Ovary (tissue), 3 donors: ENCODE data around the gene CREB3L1.

ENCODE experiments used
- POLR2A ChIP-seq: fragments of 450-650 bp; IDR thresholded peaks from one replicate; pipeline ENCODE4 v1.6.1; 2017; ENCODE audit warnings: antibody characterized with exemption, mild to moderate bottlenecking, moderate library complexity
- TF ChIP-seq, protein P1 (sequence below), 3 donors: fragments of 450-650 bp in 2 of 3; fragments of 200-600 bp in 1 of 3; IDR thresholded peaks; one replicate each; pipeline versions ENCODE4 v1.5.1 to v1.8.0; 2016 to 2022; ENCODE audit warnings: antibody characterized with exemption in 3 of 3, mild to moderate bottlenecking in 1 of 3
- donor health status: DM: no; HTN: no; CAD: no.

DNA sequence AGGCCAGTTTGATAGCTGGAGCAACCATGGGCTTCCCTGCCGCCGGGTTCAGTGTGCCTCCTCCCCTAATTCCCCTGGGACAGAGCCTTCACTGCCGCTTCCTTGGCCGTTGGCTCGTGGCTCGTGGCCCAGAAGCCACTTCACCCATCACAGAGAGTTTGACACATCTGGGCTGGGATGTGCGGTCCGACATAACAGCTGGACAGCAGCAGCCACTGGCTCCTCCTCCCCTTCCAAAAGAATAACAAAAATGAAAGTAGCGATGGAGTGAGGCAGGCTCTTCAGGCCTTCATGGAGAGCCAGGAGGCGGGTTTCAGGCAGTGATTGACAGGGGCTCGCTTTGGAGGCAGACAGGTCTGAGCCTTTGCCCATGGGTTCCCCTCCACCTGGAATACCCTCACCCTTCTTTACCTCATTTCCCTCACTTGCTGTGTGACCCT is 8.2 kb downstream of the CREB3L1 start:
- no peak for TF ChIP-seq POLR2A
- TF ChIP-seq, protein P1, sequence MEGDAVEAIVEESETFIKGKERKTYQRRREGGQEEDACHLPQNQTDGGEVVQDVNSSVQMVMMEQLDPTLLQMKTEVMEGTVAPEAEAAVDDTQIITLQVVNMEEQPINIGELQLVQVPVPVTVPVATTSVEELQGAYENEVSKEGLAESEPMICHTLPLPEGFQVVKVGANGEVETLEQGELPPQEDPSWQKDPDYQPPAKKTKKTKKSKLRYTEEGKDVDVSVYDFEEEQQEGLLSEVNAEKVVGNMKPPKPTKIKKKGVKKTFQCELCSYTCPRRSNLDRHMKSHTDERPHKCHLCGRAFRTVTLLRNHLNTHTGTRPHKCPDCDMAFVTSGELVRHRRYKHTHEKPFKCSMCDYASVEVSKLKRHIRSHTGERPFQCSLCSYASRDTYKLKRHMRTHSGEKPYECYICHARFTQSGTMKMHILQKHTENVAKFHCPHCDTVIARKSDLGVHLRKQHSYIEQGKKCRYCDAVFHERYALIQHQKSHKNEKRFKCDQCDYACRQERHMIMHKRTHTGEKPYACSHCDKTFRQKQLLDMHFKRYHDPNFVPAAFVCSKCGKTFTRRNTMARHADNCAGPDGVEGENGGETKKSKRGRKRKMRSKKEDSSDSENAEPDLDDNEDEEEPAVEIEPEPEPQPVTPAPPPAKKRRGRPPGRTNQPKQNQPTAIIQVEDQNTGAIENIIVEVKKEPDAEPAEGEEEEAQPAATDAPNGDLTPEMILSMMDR (IDR thresholded peaks at IDR 0.05) = no peak
